ENCODE results near the gene OR2T2. TPM values are rescaled to one million over a fixed set of nuclear protein-coding genes. Genes with fewer than 3 reads are reported as not detected.
"Not testable (repeated sequence)": the region's sequence is repeated elsewhere in the genome, so short reads cannot be mapped to it uniquely, and the experiment has no call there.

OR2T2 gene
- total and polyA plus RNA-seq, 2 donors from 2014 or later: 0.28 TPM; not detected in 1

- H3K9ac ChIP-seq (ENCODE audit: low read length in 3 of 3); FAIRE-seq; H3K4me3 ChIP-seq (ENCODE audit: low read length in 3 of 3); DNase-seq; H3K36me3 ChIP-seq (ENCODE audit: control insufficient read depth in 2 of 3, insufficient read depth in 3 of 3, low read length in 3 of 3); H3K4me1 ChIP-seq (ENCODE audit: control insufficient read depth in 2 of 3, insufficient read depth in 2 of 3, low read depth in 1 of 3, low read length in 3 of 3); H3K27ac ChIP-seq (ENCODE audit: low read depth in 2 of 2, low read length in 2 of 2); H3K27me3 ChIP-seq (ENCODE audit: control insufficient read depth, insufficient read depth, low read length); H3K9me3 ChIP-seq (ENCODE audit: control insufficient read depth in 2 of 3, insufficient read depth in 1 of 3, low read length in 3 of 3); intact Hi-C loops (cut with DNase I): not testable (repeated sequence)
Measured at GRCh38 chr1:248448409-248449074, 3.1 kb downstream of the OR2T2 start.

DNA sequence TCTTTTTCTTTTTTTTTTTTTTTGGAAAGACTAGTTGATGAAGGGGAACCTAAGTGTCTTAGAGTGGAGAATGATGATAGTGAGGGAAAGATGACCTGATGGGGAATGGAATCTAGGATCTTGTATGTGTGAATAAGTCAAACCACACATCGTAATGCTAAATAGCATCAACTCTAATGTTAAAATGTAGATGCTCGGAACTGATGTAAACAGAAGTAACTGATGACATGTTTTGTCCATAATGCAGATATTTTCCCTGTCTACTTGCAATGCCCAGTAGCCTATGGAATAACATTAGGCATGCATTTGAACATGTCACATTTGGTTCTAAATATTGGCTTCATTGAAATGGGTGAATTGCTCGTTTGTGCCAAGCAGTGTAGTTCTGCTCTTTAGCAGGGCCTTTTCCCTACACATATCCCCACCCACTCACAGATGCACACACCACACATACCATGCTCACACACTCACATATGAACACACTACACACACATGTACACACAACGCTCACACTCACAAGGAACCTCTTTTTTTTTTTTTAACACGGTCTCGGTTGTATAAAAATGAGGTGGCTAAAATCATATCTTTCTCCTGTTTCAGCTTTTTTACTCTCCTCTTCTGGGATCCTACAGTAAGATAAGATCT lies 4.5 kb downstream of the OR2T2 start:
- H3K27ac ChIP-seq (ENCODE audit: low read depth in 2 of 2, low read length in 2 of 2); intact Hi-C loops (cut with DNase I): not testable (repeated sequence)

DNA sequence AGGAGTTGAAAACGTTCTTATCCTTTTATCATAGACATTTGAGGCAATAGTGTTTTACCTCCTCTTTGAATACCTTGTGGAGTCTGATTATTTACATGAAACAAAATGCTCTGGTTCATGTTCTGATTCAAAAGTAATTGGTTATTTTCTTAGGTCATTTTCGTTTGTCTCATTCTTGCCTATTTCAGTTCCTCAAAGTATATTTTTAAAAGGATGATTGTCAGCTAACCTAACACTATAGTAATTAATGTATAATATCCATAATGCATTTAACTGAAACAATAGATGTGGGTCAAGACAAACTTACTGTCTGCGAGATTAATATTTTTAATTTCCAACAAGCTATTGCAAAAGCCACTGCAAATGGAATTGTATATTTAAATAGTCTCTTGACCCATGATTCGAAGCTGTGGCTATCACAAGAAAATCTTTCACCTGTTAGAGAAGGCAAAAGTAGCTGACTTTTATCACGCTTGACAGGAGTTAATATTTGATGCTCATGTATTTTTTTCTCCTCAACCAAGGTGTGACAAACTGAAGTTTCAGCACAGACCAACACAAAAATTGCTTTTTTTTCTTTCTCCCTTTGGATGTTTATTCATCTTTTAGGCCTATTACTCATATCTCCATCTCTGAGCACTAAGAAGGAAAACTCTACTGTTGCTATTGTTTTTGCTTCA lies 5.2 kb downstream of the OR2T2 start:
- DNase-seq; H3K4me3 ChIP-seq (ENCODE audit: low read length in 3 of 3); FAIRE-seq; H3K9ac ChIP-seq (ENCODE audit: low read length in 3 of 3); H3K36me3 ChIP-seq (ENCODE audit: control insufficient read depth in 2 of 3, insufficient read depth in 3 of 3, low read length in 3 of 3); intact Hi-C loops (cut with DNase I); H3K27ac ChIP-seq (ENCODE audit: low read depth in 2 of 2, low read length in 2 of 2); H3K9me3 ChIP-seq (ENCODE audit: control insufficient read depth in 2 of 3, insufficient read depth in 1 of 3, low read length in 3 of 3); H3K4me1 ChIP-seq (ENCODE audit: control insufficient read depth in 2 of 3, insufficient read depth in 2 of 3, low read depth in 1 of 3, low read length in 3 of 3); H3K27me3 ChIP-seq (ENCODE audit: control insufficient read depth, insufficient read depth, low read length): not testable (repeated sequence)

More for the DNA sequence above, 4.5 kb downstream of the OR2T2 start:
- not testable (repeated sequence) for H3K36me3 ChIP-seq (ENCODE audit: control insufficient read depth in 2 of 3, insufficient read depth in 3 of 3, low read length in 3 of 3); H3K9ac ChIP-seq (ENCODE audit: low read length in 3 of 3); H3K4me1 ChIP-seq (ENCODE audit: control insufficient read depth in 2 of 3, insufficient read depth in 2 of 3, low read depth in 1 of 3, low read length in 3 of 3); H3K9me3 ChIP-seq (ENCODE audit: control insufficient read depth in 2 of 3, insufficient read depth in 1 of 3, low read length in 3 of 3); DNase-seq; H3K4me3 ChIP-seq (ENCODE audit: low read length in 3 of 3); H3K27me3 ChIP-seq (ENCODE audit: control insufficient read depth, insufficient read depth, low read length); FAIRE-seq

GRCh38 chr1:248453619-248454018 lies 8.2 kb downstream of the OR2T2 start:
- H3K9me3 ChIP-seq (ENCODE audit: control insufficient read depth in 2 of 3, insufficient read depth in 1 of 3, low read length in 3 of 3); H3K27me3 ChIP-seq (ENCODE audit: control insufficient read depth, insufficient read depth, low read length); H3K4me1 ChIP-seq (ENCODE audit: control insufficient read depth in 2 of 3, insufficient read depth in 2 of 3, low read depth in 1 of 3, low read length in 3 of 3); H3K4me3 ChIP-seq (ENCODE audit: low read length in 3 of 3); DNase-seq; H3K36me3 ChIP-seq (ENCODE audit: control insufficient read depth in 2 of 3, insufficient read depth in 3 of 3, low read length in 3 of 3); H3K27ac ChIP-seq (ENCODE audit: low read depth in 2 of 2, low read length in 2 of 2); H3K9ac ChIP-seq (ENCODE audit: low read length in 3 of 3); FAIRE-seq; intact Hi-C loops (cut with DNase I): not testable (repeated sequence)

DNA sequence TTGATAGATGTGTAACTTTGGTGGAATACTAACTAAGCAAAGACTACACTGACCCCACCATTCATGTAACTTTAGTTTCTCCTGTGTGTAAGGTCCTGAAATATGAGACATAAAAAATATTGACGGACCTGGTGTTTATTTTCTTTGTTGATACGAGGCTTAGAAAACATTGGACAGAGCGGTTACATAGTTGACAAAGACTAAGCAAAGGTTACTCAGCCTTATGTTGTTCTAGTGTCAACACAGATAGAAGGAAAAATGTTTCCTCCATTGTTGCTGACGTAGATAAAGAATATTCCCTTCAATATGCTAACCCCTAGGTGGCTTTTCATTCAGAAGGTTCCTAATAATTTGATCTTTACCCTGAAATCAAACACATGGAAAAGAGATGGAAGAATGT lies 9.6 kb downstream of the OR2T2 start:
- H3K9me3 ChIP-seq (ENCODE audit: control insufficient read depth in 2 of 3, insufficient read depth in 1 of 3, low read length in 3 of 3); H3K36me3 ChIP-seq (ENCODE audit: control insufficient read depth in 2 of 3, insufficient read depth in 3 of 3, low read length in 3 of 3); intact Hi-C loops (cut with DNase I); H3K27ac ChIP-seq (ENCODE audit: low read depth in 2 of 2, low read length in 2 of 2); H3K27me3 ChIP-seq (ENCODE audit: control insufficient read depth, insufficient read depth, low read length); H3K4me3 ChIP-seq (ENCODE audit: low read length in 3 of 3); H3K4me1 ChIP-seq (ENCODE audit: control insufficient read depth in 2 of 3, insufficient read depth in 2 of 3, low read depth in 1 of 3, low read length in 3 of 3); FAIRE-seq; DNase-seq; H3K9ac ChIP-seq (ENCODE audit: low read length in 3 of 3): not testable (repeated sequence)

GRCh38 chr1:248456635-248457034 lies 11.2 kb downstream of the OR2T2 start:
- H3K27ac ChIP-seq (ENCODE audit: low read depth in 2 of 2, low read length in 2 of 2); intact Hi-C loops (cut with DNase I); DNase-seq; H3K4me3 ChIP-seq (ENCODE audit: low read length in 3 of 3); FAIRE-seq; H3K4me1 ChIP-seq (ENCODE audit: control insufficient read depth in 2 of 3, insufficient read depth in 2 of 3, low read depth in 1 of 3, low read length in 3 of 3); H3K9ac ChIP-seq (ENCODE audit: low read length in 3 of 3); H3K9me3 ChIP-seq (ENCODE audit: control insufficient read depth in 2 of 3, insufficient read depth in 1 of 3, low read length in 3 of 3); H3K27me3 ChIP-seq (ENCODE audit: control insufficient read depth, insufficient read depth, low read length); H3K36me3 ChIP-seq (ENCODE audit: control insufficient read depth in 2 of 3, insufficient read depth in 3 of 3, low read length in 3 of 3): not testable (repeated sequence)

DNA sequence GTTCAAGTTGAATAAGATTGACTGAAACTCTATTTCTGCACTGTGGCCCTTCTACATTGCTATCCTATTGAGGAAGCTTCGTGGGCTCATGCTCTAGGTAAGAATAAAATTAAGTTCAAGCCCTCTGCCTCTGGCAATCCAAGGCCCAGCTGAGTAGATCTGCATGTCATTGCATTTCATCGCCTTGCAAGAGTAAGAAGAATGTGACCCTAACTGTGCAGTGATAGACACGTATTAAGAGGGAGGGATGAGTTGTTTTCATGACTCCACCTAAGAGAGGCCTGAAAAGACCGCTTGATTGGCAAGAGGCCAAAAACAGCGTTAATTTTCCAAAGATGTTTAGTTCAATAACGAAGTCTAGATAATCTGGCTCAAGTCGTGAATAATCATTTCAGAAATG lies 13.7 kb downstream of the OR2T2 start:
- H3K9ac ChIP-seq (ENCODE audit: low read length in 3 of 3); DNase-seq; H3K36me3 ChIP-seq (ENCODE audit: control insufficient read depth in 2 of 3, insufficient read depth in 3 of 3, low read length in 3 of 3); H3K27me3 ChIP-seq (ENCODE audit: control insufficient read depth, insufficient read depth, low read length); H3K4me1 ChIP-seq (ENCODE audit: control insufficient read depth in 2 of 3, insufficient read depth in 2 of 3, low read depth in 1 of 3, low read length in 3 of 3); intact Hi-C loops (cut with DNase I); H3K9me3 ChIP-seq (ENCODE audit: control insufficient read depth in 2 of 3, insufficient read depth in 1 of 3, low read length in 3 of 3); H3K27ac ChIP-seq (ENCODE audit: low read depth in 2 of 2, low read length in 2 of 2); H3K4me3 ChIP-seq (ENCODE audit: low read length in 3 of 3); FAIRE-seq: not testable (repeated sequence)

Measured in kidney (tissue), 11 donors.